ENCODE results near the gene ZNF76.

The ZNF76 gene

GRCh38 chr6:35273822-35274559, 14.5 kb downstream of the ZNF76 start:
- no peak for DNase-seq

GRCh38 chr6:35275744-35276260, 16.3 kb downstream of the ZNF76 start:
- DNase-seq: no peak

- DNase-seq: no peak
Observed at GRCh38 chr6:35278708-35279107, 19.2 kb downstream of the ZNF76 start.

GRCh38 chr6:35280903-35281302, 21.4 kb downstream of the ZNF76 start:
- no peak for DNase-seq

GRCh38 chr6:35282472-35282871, 22.9 kb downstream of the ZNF76 start:
- DNase-seq: no peak

DNA sequence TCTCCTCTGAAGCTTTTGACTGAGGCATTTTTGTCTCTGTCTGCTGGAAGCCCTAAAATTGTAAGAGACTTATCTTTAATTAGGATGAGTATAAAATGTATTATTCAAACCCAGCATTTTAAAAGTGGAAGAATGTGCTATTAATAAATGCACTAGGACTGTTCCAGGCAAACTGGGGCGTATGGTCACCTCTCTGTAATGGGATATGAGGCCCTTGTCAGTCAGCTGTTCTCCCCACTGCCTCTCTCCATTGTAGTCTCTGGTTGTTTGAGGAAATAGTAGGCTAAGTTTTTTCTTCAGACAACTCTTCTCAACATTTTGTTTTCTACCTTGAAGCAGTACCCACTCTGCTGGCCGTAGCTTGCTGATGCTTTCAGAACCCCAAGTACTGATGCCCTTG, 23.8 kb downstream of the ZNF76 start:
- no peak for DNase-seq

DNA sequence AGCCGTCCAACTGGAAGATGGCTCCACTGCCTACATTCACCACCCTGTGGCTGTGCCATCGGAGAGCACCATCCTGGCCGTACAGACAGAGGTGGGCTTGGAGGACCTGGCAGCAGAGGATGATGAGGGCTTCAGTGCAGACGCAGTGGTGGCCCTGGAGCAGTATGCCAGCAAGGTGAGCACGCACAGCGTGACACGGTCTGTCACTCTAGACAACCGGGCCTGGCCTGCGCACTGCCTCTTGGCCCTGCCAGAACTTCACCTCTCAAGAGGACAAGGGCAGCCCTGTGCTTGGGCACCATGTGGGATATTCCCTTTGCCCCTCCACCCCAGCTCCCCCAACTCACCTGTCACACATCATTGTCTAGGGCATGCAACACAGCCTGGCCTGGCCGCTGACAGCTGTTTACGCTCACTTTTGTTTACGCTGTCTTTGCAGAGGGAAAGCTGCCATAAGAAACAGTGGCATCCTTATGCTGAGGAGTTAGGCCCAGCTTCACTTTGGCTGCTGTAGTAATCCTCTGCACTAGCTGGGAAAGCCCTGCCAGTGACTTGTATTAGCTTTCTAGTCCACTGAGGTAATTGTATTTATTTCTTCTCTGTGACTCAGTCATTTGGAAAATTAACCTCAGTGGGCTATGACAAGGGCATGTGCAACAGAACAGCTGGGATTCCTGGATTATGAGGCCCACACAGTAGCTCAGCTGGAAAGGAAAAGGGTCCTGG, 28.3 kb downstream of the ZNF76 start:
- DNase-seq: no peak

GRCh38 chr6:35288834-35289233, 29.3 kb downstream of the ZNF76 start:
- DNase-seq: no peak

GRCh38 chr6:35291491-35291890, 32.0 kb downstream of the ZNF76 start:
- DNase-seq: no peak

DNA sequence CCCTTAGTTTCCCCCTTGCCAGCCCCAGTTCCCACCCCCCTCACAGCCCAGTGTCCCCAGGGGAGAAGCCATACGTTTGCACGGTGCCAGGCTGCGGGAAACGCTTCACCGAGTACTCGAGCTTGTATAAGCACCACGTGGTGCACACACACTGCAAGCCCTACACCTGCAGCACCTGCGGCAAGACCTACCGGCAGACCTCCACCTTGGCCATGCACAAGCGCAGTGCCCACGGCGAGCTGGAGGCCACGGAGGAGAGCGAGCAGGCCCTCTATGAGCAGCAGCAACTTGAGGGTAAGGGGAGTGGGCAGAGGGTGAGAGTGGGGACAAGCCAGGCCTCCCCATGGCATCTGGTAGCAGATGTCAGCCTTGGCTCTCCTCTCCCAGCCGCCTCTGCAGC, 33.0 kb downstream of the ZNF76 start:
- no peak for DNase-seq

- no peak for DNase-seq
Observed at GRCh38 chr6:35293681-35294080, 34.1 kb downstream of the ZNF76 start.

GRCh38 chr6:35294308-35294945, 34.9 kb downstream of the ZNF76 start:
- peak; percentile 22 for DNase-seq

DNA sequence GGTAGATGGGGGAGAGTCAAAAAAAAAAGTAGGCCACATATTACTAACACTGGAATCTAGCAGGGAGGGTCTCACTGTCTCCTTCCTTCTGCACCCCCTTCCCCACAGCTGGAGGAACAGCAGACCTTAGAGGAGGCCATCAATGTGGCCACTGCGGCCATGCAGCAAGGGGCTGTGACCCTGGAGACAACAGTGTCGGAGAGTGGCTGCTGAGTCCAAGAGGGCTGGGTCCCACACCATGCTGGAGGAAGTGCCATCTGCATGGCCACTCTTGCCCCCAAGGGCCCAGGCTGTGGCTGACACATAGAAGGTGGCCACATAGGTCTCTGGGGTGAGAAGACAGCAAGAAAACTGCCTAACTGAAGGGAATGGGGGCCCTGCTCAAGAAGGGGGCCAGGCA, 35.5 kb downstream of the ZNF76 start:
- no peak for DNase-seq

- no peak for DNase-seq
Observed at GRCh38 chr6:35295521-35296315, 36.2 kb downstream of the ZNF76 start.

DNA sequence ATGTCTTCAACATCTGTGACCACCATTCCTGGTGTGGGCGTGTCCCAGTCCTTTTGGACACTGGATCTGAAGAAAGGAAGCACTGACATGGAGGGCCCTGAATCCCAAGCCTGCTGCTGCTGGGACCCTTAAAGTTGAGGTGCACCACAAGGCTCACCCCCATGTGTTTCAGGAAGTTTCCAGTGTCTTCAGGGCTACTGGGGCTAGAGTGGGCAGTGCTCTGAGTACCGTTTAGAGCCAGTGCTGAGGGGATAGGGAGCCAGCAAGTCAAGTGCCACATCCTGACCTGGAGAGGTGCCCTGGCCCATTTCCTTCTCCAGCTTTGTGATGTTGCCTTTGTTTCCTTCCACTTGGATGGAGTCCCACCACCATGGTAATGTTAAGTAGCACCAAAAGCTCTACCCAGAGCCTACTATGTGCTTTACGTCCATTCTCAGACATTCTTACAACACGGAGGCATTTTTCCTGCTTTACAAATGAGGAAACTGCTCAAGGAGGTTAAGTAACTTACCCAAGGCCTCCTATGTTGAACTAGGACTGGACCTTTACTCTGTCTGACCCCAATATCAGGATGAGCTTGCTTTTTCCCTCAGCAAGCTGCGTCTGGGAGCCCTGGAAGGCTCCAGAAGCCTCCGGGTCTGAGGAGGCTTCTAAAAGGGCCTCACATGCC, 37.5 kb downstream of the ZNF76 start:
- no peak for DNase-seq

DNA sequence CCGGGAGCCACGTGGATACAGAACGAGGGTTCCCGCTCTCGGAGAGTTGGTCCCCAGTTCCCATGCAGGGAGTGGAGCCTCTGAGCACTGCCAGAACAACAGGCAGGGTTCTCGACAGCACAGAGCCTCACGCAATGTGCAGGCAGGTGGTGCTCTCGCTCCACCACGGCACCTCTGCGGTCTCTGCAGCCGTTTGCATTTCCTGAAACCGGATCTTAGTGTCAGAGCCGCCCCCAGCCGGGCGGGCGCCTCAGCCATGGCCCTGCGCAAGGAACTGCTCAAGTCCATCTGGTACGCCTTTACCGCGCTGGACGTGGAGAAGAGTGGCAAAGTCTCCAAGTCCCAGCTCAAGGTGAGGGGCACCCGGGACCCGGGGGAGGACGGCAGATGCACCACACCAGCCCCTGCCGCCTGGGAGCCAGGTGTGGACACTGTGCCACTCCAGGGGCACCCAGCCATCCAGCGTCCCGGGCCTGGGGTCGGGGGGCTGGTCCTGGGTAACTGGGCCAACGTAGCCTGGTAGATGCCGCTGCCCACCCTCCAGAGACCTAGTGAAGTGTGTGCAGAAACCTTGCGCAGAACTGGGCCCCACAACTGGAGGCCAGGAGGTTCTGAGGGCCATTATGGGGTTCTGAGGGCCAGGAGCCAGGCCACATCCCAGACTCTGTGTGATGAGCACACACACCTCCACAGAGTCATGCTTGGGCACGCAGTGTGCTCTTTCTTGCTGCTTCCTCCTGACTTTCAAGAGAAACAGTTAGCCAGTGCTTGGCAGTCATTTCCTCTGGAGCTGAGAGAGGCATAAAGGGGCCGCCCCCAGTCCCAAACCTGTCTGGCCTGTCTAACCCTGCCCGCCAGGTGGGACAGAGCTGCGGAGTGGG, 38.3 kb downstream of the ZNF76 start, which contains the start of gene DEF6:
Gene DEF6, plus strand, starts transcription at position 218 of the 881 bp plus-strand sequence. Its CDS starts 39 bp downstream, at position 257.
- DNase-seq: peak; percentile 85

GRCh38 chr6:35298625-35299140, 39.1 kb downstream of the ZNF76 start:
- DNase-seq: no peak

- DNase-seq: peak; percentile 12
Observed at GRCh38 chr6:35299674-35300073, 40.1 kb downstream of the ZNF76 start.

DNA sequence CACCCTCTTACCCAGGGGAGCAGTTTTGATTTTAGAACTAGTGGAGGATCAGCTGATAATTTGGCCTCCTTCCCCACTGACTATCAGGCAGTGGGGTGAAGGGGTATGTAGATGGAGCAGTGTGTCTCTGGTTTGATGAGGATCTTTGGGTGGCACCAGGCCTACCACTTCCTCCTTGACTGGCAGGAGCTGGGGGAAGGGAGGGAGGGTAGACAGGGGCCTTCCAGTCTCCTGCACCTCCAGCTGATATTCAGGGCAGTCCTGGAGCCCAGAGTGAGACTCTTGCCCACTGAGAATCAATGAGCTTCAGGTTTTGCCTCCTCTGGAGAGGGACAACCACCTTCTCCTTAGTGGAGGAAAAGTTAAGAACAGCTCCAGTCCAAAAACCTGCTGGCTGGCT, 41.3 kb downstream of the ZNF76 start:
- peak; percentile 4 for DNase-seq

DNA sequence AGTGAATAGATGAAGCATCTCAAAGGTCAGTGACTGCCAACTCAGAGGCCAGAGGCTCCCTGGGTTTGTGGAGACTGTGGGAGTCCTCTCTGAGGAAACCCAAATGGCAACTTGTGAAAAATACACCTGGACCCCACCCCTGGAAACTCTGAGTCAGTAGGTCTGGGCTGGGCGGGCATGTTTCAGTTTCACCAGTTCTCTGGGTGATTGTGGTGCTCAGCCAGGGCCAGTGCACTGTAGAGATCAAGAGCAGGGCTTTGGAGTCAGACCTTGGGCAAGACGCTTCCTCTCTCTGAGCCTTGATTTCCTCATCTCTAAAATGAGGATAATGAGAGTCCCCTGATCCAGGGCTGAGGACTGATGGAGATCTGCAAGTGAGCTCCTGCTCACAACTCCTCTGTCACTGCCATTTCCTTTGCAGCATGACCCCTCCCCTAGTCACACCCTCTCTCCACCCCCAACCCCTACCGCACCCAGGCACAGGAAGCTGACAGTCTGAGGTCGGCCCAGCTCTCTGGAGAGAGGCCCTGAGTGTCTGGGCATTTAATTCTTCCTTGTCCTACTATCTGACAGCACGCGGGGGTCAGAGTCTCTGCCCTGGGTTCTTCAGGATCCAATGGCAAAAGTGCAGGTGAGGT, 43.2 kb downstream of the ZNF76 start:
- peak; percentile 83 for DNase-seq

Data from stimulated activated naive CD4-positive, alpha-beta T cell treated with Interleukin-2 at 50 U/mL for 16 hours (primary cell).